HCT116 (cell line): ENCODE results near the gene CNNM4.

Experiments
- CEBPB ChIP-seq: IDR thresholded peaks from 2 replicates; pipeline ENCODE4 v1.6.1; 2012; ENCODE audit warnings: low read depth
- CTCF ChIP-seq, 3 experiments: fragments of 200-600 bp in 1 of 3; sonication (generic) in 1 of 3; IDR thresholded peaks in 2 of 3; conservative IDR thresholded peaks in 1 of 3; 2 replicates each; pipeline ENCODE4 v1.5.1; 2012 to 2017; ENCODE audit warnings: low read depth in 2 of 3, low read length in 2 of 3, antibody characterized with exemption in 1 of 3, borderline replicate concordance in 1 of 3, control low read depth in 1 of 3, mild to moderate bottlenecking in 1 of 3, mixed read lengths in 1 of 3, mixed run types in 1 of 3, moderate library complexity in 1 of 3; ENCODE audit not compliant: insufficient read depth in 1 of 3
- EGR1 ChIP-seq: IDR thresholded peaks from 2 replicates; pipeline ENCODE4 v1.6.1; 2012; ENCODE audit warnings: low read depth
- EZH2 ChIP-seq: fragments of 200-600 bp; sonication (generic); IDR thresholded peaks from 2 replicates; pipeline ENCODE4 v1.6.1; 2017; ENCODE audit warnings: antibody characterized with exemption, mixed run types
- FOSL1 ChIP-seq: IDR thresholded peaks from 2 replicates; pipeline ENCODE4 v1.6.1; 2012; ENCODE audit warnings: low read depth
- MAX ChIP-seq: IDR thresholded peaks from 2 replicates; pipeline ENCODE4 v1.6.1; 2012
- POLR2A ChIP-seq: IDR thresholded peaks from 2 replicates; pipeline ENCODE4 v1.7.0; 2011; ENCODE audit warnings: borderline replicate concordance; ENCODE audit not compliant: insufficient read depth, insufficient read length; ENCODE audit errors: extremely low read depth
- POLR2AphosphoS5 ChIP-seq: IDR thresholded peaks from 2 replicates; pipeline ENCODE4 v1.6.1; 2011; ENCODE audit warnings: mild to moderate bottlenecking, low read depth, low read length, moderate library complexity
- RAD21 ChIP-seq: IDR thresholded peaks from 2 replicates; pipeline ENCODE4 v1.6.1; 2012; ENCODE audit warnings: low read depth, mild to moderate bottlenecking
- REST ChIP-seq: IDR thresholded peaks from 2 replicates; pipeline ENCODE4 v1.6.1; 2012; ENCODE audit warnings: low read depth
- TCF7L2 ChIP-seq: IDR thresholded peaks from 2 replicates; pipeline ENCODE4 v1.7.0; 2011; ENCODE audit warnings: borderline replicate concordance, inconsistent platforms; ENCODE audit not compliant: insufficient read depth, insufficient read length; ENCODE audit errors: extremely low read depth
- YY1 ChIP-seq: IDR thresholded peaks from 2 replicates; pipeline ENCODE4 v1.6.1; 2011; ENCODE audit warnings: low read length, low read depth, moderate library complexity, mild to moderate bottlenecking; ENCODE audit not compliant: insufficient replicate concordance; ENCODE audit errors: extremely low read depth
- ZBTB33 ChIP-seq: IDR thresholded peaks from 2 replicates; pipeline ENCODE4 v1.6.1; 2011; ENCODE audit warnings: mild to moderate bottlenecking, low read length, moderate library complexity; ENCODE audit not compliant: insufficient replicate concordance; ENCODE audit errors: extremely low read depth
- ZNF274 ChIP-seq: fragments of 200-500 bp; sonication (Bioruptor generic); IDR thresholded peaks from 2 replicates; pipeline ENCODE4 v1.6.1; 2014; ENCODE audit warnings: mild to moderate bottlenecking, low read depth, low read length, inconsistent platforms

- no peak for TF ChIP-seq REST
- TF ChIP-seq ZBTB33 = no peak
- TF ChIP-seq POLR2AphosphoS5 = no peak
- TF ChIP-seq CTCF (IDR thresholded peaks at IDR 0.05 in 2 of 3, conservative IDR thresholded peaks at IDR 0.05 in 1 of 3; ENCODE audit: borderline replicate concordance in 1 of 3, insufficient read depth in 1 of 3, low read depth in 2 of 3, low read length in 2 of 3) = no peak
- no peak for TF ChIP-seq EZH2
- TF ChIP-seq POLR2A = no peak
- TF ChIP-seq ZNF274 = no peak
- TF ChIP-seq RAD21 = no peak
- no peak for TF ChIP-seq CEBPB
- TF ChIP-seq FOSL1 = no peak
- TF ChIP-seq EGR1 = no peak
- no peak for TF ChIP-seq YY1
- TF ChIP-seq TCF7L2 = no peak
- no peak for TF ChIP-seq MAX
Measured at GRCh38 chr2:96825057-96825456, 64.4 kb downstream of the CNNM4 start.
